ENCODE results near the gene SOX8.

DNA sequence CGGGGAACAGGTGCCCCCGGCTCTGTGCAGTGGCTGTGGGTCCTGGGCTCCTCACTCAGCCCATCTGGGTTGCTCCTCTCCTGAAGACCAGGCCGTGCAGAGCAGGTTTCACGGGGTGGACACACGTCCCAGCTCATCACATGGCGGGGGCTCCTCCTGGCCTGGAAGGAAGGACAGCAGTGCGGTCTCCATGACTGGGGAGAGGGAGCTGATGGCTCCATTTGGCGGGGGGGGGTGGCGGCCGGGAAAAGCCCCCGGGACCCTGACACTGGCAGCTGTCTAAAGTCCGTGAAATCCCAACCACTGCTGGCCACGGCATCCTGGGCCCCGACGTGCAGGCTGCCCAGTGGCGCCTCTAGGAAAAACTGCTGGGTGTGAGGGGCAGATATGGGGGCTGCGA lies 19.0 kb downstream of the SOX8 start:
- TF ChIP-seq, protein P1, sequence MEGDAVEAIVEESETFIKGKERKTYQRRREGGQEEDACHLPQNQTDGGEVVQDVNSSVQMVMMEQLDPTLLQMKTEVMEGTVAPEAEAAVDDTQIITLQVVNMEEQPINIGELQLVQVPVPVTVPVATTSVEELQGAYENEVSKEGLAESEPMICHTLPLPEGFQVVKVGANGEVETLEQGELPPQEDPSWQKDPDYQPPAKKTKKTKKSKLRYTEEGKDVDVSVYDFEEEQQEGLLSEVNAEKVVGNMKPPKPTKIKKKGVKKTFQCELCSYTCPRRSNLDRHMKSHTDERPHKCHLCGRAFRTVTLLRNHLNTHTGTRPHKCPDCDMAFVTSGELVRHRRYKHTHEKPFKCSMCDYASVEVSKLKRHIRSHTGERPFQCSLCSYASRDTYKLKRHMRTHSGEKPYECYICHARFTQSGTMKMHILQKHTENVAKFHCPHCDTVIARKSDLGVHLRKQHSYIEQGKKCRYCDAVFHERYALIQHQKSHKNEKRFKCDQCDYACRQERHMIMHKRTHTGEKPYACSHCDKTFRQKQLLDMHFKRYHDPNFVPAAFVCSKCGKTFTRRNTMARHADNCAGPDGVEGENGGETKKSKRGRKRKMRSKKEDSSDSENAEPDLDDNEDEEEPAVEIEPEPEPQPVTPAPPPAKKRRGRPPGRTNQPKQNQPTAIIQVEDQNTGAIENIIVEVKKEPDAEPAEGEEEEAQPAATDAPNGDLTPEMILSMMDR (IDR thresholded peaks at IDR 0.05; ENCODE audit: low read length) = no peak
- no peak for TF ChIP-seq EZH2 (IDR thresholded peaks at IDR 0.05; ENCODE audit: borderline replicate concordance, low read length)
